HepG2 (cell line): ENCODE measurements around the gene PIP5K1A. TPM values are rescaled to one million over a fixed set of nuclear protein-coding genes. Genes with fewer than 3 reads are reported as not detected.
A peak's percentile ranks its signal among the peaks of the same experiment; 100 is the strongest.

Experiments
- AGO1 ChIP-seq: fragments of 200-400 bp; formaldehyde crosslinking; IDR thresholded peaks from 2 replicates; pipeline ENCODE4 v1.6.1; 2017; ENCODE audit warnings: mild to moderate bottlenecking, low read depth, low read length, moderate library complexity; ENCODE audit not compliant: poor library complexity, severe bottlenecking
- FIP1L1 ChIP-seq: fragments of 200-400 bp; formaldehyde crosslinking; IDR thresholded peaks from 2 replicates; pipeline ENCODE4 v1.6.1; 2018; ENCODE audit warnings: low read depth, mild to moderate bottlenecking, low read length, moderate library complexity, borderline replicate concordance; ENCODE audit not compliant: insufficient read depth
- GPN1 ChIP-seq: sonication (generic); formaldehyde crosslinking; IDR thresholded peaks from 2 replicates; pipeline ENCODE4 v1.5.1; 2020; ENCODE audit warnings: missing genetic modification reagents, borderline replicate concordance
- KDM5A ChIP-seq: fragments of 200-600 bp; sonication (generic); IDR thresholded peaks from 2 replicates; pipeline ENCODE4 v1.7.0; 2018; ENCODE audit warnings: antibody characterized with exemption, mild to moderate bottlenecking, low read length, borderline replicate concordance
- RCOR2 ChIP-seq: IDR thresholded peaks from 2 replicates; pipeline ENCODE4 v1.6.1; 2016; ENCODE audit warnings: missing biosample characterization, missing genetic modification reagents
- RXRB ChIP-seq: IDR thresholded peaks from 2 replicates; pipeline ENCODE4 v1.6.1; 2016; ENCODE audit warnings: borderline replicate concordance, missing genetic modification reagents, missing compliant biosample characterization
- SRY ChIP-seq: sonication (generic); formaldehyde crosslinking; IDR thresholded peaks from 2 replicates; pipeline ENCODE4 v1.8.0; 2022; ENCODE audit warnings: mild to moderate bottlenecking, missing genetic modification reagents
- ZBTB7A ChIP-seq: sonication (generic); formaldehyde crosslinking; IDR thresholded peaks from 2 replicates; pipeline ENCODE4 v1.8.0; 2022; ENCODE audit warnings: mild to moderate bottlenecking, missing genetic modification reagents
- ZIK1 ChIP-seq: sonication (generic); formaldehyde crosslinking; IDR thresholded peaks from 2 replicates; pipeline ENCODE4 v1.5.0; 2020; ENCODE audit warnings: mild to moderate bottlenecking, low read depth, missing genetic modification reagents, borderline replicate concordance
- ZNF260 ChIP-seq: sonication (generic); formaldehyde crosslinking; IDR thresholded peaks from 2 replicates; pipeline ENCODE4 v1.4.0; 2020; ENCODE audit warnings: missing genetic modification reagents, low read depth, mild to moderate bottlenecking, borderline replicate concordance
- ZNF547 ChIP-seq: sonication (generic); formaldehyde crosslinking; IDR thresholded peaks from 2 replicates; pipeline ENCODE4 v1.5.1; 2020; ENCODE audit warnings: mild to moderate bottlenecking, missing genetic modification reagents
- ZNF788 ChIP-seq: sonication (generic); formaldehyde crosslinking; IDR thresholded peaks from 2 replicates; pipeline ENCODE4 v1.5.0; 2020; ENCODE audit warnings: mild to moderate bottlenecking, missing genetic modification reagents, borderline replicate concordance
- polyA plus RNA-seq, 8 experiments: library from polyadenylated mRNA; depleted of rRNA in 3 of 8; stranded (reverse) in 7 of 8; unstranded in 1 of 8; fragments of >200 nt; fragmentation: Illumina TruSeq in 4 of 8; extraction: Trizol in 4 of 8; gene quantifications; 2 replicates each; pipeline versions ENCODE4 v1.2.1 to v1.2.3, GENCODE V29; 2011 to 2016; ENCODE audit warnings: low read depth in 4 of 8, missing spikeins in 1 of 8, mixed read lengths in 1 of 8; ENCODE audit not compliant: insufficient read depth in 1 of 8
- total RNA-seq, 5 experiments: library from RNA; depleted of rRNA; stranded (reverse); fragments of >200 nt; fragmentation: Illumina TruSeq; extraction: Trizol; gene quantifications; 2 replicates each; pipeline ENCODE4 v1.2.3, GENCODE V29; 2016; ENCODE audit warnings: low read depth in 1 of 5
- TF ChIP-seq, protein P1 (sequence below): sonication (generic); formaldehyde crosslinking; IDR thresholded peaks from 2 replicates; pipeline ENCODE4 v1.4.0; 2020; ENCODE audit warnings: missing genetic modification reagents; ENCODE audit errors: not compliant biosample characterization
- TF ChIP-seq, protein P2 (sequence below): sonication (generic); formaldehyde crosslinking; IDR thresholded peaks from 2 replicates; pipeline ENCODE4 v1.5.1; 2020; ENCODE audit warnings: mild to moderate bottlenecking, moderate library complexity, missing genetic modification reagents
- TF ChIP-seq, protein P3 (sequence below): sonication (generic); formaldehyde crosslinking; IDR thresholded peaks from 2 replicates; pipeline ENCODE4 v1.4.0; 2020; ENCODE audit warnings: missing genetic modification reagents, borderline replicate concordance
- TF ChIP-seq, protein P4 (sequence below): sonication (generic); formaldehyde crosslinking; IDR thresholded peaks from 2 replicates; pipeline ENCODE4 v1.5.0; 2020; ENCODE audit warnings: mild to moderate bottlenecking, missing genetic modification reagents
- TF ChIP-seq, protein P5 (sequence below): IDR thresholded peaks from 2 replicates; pipeline ENCODE4 v1.6.1; 2016; ENCODE audit warnings: low read depth
- TF ChIP-seq, protein P6 (sequence below): sonication (generic); formaldehyde crosslinking; IDR thresholded peaks from 2 replicates; pipeline ENCODE4 v1.8.0; 2022; ENCODE audit warnings: missing genetic modification reagents, low read depth, mild to moderate bottlenecking, borderline replicate concordance

PIP5K1A gene
- total and polyA plus RNA-seq, 2 of the 13 experiments (the other 11 are each of a cell fraction or from before 2014, with no cell fraction given): 45.3 to 65.1 TPM

DNA sequence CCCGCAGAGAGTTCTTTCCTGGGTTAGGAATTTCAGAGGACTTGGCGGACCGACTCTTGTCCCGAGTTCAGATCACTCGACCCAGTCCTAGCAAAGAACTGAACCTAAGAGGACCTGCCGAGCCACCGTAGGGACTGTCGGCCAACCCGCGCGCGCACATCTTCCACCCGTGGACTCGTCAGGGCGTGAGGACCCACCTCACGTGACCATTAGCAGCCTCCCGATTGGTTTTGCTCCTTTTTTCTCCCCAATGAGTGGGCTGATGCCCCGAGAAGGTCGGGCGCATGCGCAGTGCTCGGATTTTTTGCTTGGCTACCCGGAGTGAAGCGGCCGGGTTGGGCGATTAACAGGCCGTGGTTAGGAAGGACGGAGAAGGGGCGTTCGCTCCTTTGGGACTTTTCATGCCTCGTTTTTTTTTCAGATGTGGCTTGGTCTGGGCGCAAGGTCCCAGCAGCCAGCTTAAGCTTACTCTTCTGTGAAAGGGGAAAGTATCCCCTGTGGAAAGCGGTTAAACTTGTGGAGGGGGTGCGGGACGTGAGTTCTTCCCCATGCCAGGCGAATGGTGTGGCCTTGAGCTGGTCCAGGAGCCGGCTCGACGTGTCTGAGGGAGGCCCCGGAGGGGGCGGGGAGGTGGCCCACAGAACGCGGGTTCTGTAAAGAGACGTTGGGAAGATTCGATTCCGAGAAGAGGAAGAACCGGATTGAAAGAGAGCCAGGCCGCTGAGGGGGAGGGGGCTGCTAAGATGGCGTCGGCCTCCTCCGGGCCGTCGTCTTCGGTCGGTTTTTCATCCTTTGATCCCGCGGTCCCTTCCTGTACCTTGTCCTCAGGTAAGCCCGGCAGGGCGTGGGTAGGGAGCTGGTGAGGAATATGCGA is at the start of gene PIP5K1A (continued):
- TF ChIP-seq, protein P1, sequence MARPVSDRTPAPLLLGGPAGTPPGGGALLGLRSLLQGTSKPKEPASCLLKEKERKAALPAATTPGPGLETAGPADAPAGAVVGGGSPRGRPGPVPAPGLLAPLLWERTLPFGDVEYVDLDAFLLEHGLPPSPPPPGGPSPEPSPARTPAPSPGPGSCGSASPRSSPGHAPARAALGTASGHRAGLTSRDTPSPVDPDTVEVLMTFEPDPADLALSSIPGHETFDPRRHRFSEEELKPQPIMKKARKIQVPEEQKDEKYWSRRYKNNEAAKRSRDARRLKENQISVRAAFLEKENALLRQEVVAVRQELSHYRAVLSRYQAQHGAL (CRISPR knock-in tag): no peak
- TF ChIP-seq, protein P2, sequence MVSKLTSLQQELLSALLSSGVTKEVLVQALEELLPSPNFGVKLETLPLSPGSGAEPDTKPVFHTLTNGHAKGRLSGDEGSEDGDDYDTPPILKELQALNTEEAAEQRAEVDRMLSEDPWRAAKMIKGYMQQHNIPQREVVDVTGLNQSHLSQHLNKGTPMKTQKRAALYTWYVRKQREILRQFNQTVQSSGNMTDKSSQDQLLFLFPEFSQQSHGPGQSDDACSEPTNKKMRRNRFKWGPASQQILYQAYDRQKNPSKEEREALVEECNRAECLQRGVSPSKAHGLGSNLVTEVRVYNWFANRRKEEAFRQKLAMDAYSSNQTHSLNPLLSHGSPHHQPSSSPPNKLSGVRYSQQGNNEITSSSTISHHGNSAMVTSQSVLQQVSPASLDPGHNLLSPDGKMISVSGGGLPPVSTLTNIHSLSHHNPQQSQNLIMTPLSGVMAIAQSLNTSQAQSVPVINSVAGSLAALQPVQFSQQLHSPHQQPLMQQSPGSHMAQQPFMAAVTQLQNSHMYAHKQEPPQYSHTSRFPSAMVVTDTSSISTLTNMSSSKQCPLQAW: 0 out of 2 replicates have a peak, but pooled peaks have one; percentile 9
- peak; percentile 73; the same call in 1 of the 2 replicates for TF ChIP-seq SRY (CRISPR knock-in tag)
- TF ChIP-seq ZIK1 (CRISPR knock-in tag): 0 out of 2 replicates have a peak, but pooled peaks have one; percentile 30
- no peak for TF ChIP-seq GPN1 (CRISPR knock-in tag)
- TF ChIP-seq, protein P3, sequence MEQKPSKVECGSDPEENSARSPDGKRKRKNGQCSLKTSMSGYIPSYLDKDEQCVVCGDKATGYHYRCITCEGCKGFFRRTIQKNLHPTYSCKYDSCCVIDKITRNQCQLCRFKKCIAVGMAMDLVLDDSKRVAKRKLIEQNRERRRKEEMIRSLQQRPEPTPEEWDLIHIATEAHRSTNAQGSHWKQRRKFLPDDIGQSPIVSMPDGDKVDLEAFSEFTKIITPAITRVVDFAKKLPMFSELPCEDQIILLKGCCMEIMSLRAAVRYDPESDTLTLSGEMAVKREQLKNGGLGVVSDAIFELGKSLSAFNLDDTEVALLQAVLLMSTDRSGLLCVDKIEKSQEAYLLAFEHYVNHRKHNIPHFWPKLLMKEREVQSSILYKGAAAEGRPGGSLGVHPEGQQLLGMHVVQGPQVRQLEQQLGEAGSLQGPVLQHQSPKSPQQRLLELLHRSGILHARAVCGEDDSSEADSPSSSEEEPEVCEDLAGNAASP (CRISPR knock-in tag): no peak
- TF ChIP-seq ZNF260 (CRISPR knock-in tag): no peak
- no peak; the same call in 1 of the 2 replicates for TF ChIP-seq ZNF547
- TF ChIP-seq, protein P4, sequence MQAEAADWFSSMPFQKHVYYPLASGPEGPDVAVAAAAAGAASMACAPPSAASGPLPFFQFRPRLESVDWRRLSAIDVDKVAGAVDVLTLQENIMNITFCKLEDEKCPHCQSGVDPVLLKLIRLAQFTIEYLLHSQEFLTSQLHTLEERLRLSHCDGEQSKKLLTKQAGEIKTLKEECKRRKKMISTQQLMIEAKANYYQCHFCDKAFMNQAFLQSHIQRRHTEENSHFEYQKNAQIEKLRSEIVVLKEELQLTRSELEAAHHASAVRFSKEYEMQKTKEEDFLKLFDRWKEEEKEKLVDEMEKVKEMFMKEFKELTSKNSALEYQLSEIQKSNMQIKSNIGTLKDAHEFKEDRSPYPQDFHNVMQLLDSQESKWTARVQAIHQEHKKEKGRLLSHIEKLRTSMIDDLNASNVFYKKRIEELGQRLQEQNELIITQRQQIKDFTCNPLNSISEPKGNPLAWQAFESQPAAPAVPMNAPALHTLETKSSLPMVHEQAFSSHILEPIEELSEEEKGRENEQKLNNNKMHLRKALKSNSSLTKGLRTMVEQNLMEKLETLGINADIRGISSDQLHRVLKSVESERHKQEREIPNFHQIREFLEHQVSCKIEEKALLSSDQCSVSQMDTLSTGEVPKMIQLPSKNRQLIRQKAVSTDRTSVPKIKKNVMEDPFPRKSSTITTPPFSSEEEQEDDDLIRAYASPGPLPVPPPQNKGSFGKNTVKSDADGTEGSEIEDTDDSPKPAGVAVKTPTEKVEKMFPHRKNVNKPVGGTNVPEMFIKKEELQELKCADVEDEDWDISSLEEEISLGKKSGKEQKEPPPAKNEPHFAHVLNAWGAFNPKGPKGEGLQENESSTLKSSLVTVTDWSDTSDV (CRISPR knock-in tag): no peak
- 0 out of 2 replicates have a peak, but pooled peaks have one; percentile 19 for TF ChIP-seq ZNF788
- TF ChIP-seq, protein P5, sequence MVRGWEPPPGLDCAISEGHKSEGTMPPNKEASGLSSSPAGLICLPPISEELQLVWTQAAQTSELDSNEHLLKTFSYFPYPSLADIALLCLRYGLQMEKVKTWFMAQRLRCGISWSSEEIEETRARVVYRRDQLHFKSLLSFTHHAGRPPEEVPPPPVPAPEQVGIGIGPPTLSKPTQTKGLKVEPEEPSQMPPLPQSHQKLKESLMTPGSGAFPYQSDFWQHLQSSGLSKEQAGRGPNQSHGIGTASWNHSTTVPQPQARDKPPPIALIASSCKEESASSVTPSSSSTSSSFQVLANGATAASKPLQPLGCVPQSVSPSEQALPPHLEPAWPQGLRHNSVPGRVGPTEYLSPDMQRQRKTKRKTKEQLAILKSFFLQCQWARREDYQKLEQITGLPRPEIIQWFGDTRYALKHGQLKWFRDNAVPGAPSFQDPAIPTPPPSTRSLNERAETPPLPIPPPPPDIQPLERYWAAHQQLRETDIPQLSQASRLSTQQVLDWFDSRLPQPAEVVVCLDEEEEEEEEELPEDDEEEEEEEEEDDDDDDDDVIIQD (CRISPR knock-in tag): peak; percentile 68; the same call in 1 of the 2 replicates
- TF ChIP-seq ZBTB7A (CRISPR knock-in tag): 0 out of 2 replicates have a peak, but pooled peaks have one; percentile 36
- TF ChIP-seq KDM5A: peak; percentile 80
- peak; percentile 33; the same call in 1 of the 2 replicates for TF ChIP-seq RCOR2
- TF ChIP-seq AGO1: no peak
- TF ChIP-seq, protein P6, sequence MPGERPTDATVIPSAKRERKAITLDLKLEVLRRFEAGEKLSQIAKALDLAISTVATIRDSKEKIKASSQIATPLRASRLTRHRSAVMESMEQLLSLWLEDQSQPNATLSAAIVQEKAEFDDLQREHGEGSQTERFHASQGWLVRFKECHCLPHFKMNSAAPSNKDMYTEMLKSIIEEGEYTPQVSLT: no peak
- no peak for TF ChIP-seq FIP1L1
- TF ChIP-seq RXRB (CRISPR knock-in tag): no peak; the same call in 1 of the 2 replicates
